ENCODE data around the gene MRPL4. TPM values are rescaled to one million over a fixed set of nuclear protein-coding genes. Genes with fewer than 3 reads are reported as not detected.

The MRPL4 gene
- total and polyA plus RNA-seq, 2 experiments from 2014 or later: 92.0 to 171 TPM

DNA sequence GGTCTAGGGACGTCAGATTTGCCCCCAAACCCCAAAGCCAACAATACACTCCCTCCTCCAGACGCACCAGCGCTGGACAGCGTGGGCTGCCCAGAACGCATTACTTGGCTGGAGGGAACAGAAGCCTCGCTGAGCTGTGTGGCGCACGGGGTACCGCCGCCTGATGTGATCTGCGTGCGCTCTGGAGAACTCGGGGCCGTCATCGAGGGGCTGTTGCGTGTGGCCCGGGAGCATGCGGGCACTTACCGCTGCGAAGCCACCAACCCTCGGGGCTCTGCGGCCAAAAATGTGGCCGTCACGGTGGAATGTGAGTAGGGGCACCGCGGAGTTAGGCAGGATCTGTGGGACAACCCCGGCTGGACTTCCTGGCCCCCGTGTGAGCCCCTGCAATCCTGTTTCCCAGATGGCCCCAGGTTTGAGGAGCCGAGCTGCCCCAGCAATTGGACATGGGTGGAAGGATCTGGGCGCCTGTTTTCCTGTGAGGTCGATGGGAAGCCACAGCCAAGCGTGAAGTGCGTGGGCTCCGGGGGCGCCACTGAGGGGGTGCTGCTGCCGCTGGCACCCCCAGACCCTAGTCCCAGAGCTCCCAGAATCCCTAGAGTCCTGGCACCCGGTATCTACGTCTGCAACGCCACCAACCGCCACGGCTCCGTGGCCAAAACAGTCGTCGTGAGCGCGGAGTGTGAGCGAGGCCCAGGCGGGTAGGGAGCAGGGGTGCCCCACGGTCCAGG, 41.8 kb downstream of the MRPL4 start (continued):
- TF ChIP-seq, protein P1, sequence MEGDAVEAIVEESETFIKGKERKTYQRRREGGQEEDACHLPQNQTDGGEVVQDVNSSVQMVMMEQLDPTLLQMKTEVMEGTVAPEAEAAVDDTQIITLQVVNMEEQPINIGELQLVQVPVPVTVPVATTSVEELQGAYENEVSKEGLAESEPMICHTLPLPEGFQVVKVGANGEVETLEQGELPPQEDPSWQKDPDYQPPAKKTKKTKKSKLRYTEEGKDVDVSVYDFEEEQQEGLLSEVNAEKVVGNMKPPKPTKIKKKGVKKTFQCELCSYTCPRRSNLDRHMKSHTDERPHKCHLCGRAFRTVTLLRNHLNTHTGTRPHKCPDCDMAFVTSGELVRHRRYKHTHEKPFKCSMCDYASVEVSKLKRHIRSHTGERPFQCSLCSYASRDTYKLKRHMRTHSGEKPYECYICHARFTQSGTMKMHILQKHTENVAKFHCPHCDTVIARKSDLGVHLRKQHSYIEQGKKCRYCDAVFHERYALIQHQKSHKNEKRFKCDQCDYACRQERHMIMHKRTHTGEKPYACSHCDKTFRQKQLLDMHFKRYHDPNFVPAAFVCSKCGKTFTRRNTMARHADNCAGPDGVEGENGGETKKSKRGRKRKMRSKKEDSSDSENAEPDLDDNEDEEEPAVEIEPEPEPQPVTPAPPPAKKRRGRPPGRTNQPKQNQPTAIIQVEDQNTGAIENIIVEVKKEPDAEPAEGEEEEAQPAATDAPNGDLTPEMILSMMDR (conservative IDR thresholded peaks at IDR 0.05; ENCODE audit: low read depth in 2 of 2): no peak
- TF ChIP-seq ZNF114 (CRISPR knock-in tag; IDR thresholded peaks at IDR 0.05) (no peak), EZH2 (IDR thresholded peaks at IDR 0.05; ENCODE audit: low read depth, unreplicated experiment) (no peak), ZNF331 (CRISPR knock-in tag; IDR thresholded peaks at IDR 0.05; ENCODE audit: low read depth) (no peak), ETS1 (IDR thresholded peaks at IDR 0.05) (no peak), CREB1 (CRISPR knock-in tag; IDR thresholded peaks at IDR 0.05; ENCODE audit: low read depth) (no peak), EZH2phosphoT487 (IDR thresholded peaks at IDR 0.05; ENCODE audit: unreplicated experiment) (no peak)

DNA sequence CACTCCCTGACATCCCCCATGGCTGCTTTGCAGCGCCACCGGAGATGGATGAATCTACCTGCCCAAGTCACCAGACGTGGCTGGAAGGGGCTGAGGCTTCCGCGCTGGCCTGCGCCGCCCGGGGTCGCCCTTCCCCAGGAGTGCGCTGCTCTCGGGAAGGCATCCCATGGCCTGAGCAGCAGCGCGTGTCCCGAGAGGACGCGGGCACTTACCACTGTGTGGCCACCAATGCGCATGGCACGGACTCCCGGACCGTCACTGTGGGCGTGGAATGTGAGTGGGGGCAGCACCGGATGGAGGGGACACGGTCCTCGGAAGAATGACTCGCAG, 42.3 kb downstream of the MRPL4 start:
- H3K4me3 Mint-ChIP-seq: peak overlapping the region; percentile 47; the same call in 1 of the 3 replicates
- no peak overlapping the region for H3K27ac ChIP-seq (ENCODE audit: low read depth)
- peaks cover 88% of the 10 kb centered on the region for H3K27me3 ChIP-seq (ENCODE audit: insufficient read depth)
- H2AFZ ChIP-seq: no peak overlapping the region
- DNase-seq (ENCODE audit: low spot score): peak; percentile 56
- H3K4me3 ChIP-seq: no peak overlapping the region
- H3K79me2 ChIP-seq (replicated peaks; ENCODE audit: insufficient read depth): no peaks in the 10 kb centered on the region
- H3K9me2 ChIP-seq (ENCODE audit: insufficient read depth): no peaks in the 10 kb centered on the region
- peak; percentile 12 for ATAC-seq
- peaks cover 28% of the 10 kb centered on the region for H3K4me1 Mint-ChIP-seq
- no peak overlapping the region for H3K4me2 ChIP-seq
- H3K36me3 Mint-ChIP-seq (ENCODE audit: low read depth): no peaks in the 10 kb centered on the region
- H3K27me3 Mint-ChIP-seq (ENCODE audit: insufficient read depth, low read depth, poor library complexity): peaks cover 84% of the 10 kb centered on the region
- peaks cover 21% of the 10 kb centered on the region; the same call in 1 of the 2 replicates for H3F3A ChIP-seq (replicated peaks; ENCODE audit: low read depth)
- H3K36me3 ChIP-seq (ENCODE audit: insufficient read depth): no peaks in the 10 kb centered on the region
- TF ChIP-seq, protein P1 (conservative IDR thresholded peaks at IDR 0.05; ENCODE audit: low read depth in 2 of 2): peak in 1 of 2 experiments; percentile 67; a peak in 3 of 4 replicates
- TF ChIP-seq POLR2AphosphoS5 (IDR thresholded peaks at IDR 0.05; ENCODE audit: low read depth): no peak
- H4K20me1 ChIP-seq (replicated peaks; ENCODE audit: insufficient read depth): no peaks in the 10 kb centered on the region
- H3K4me1 ChIP-seq (ENCODE audit: insufficient read depth): peaks cover 13% of the 10 kb centered on the region
- H3K9me3 Mint-ChIP-seq: no peaks in the 10 kb centered on the region
- no peak overlapping the region for H3K27ac Mint-ChIP-seq
